K562 (cell line): ENCODE results near the gene GOLGA8K. TPM values are rescaled to one million over a fixed set of nuclear protein-coding genes. Genes with fewer than 3 reads are reported as not detected.
"Not testable (repeated sequence)": the region's sequence is repeated elsewhere in the genome, so short reads cannot be mapped to it uniquely, and the experiment has no call there.

Experiments
- ATAC-seq: fragments of 200-7000 bp; cut with Tn5 transposase; 3 replicates; pipeline ENCODE4 v1.9.1; 2020; ENCODE audit warnings: moderate library complexity
- BruUV-seq: library from RNA; stranded (reverse); fragments of 400-500 nt; replicated peaks from 2 replicates; lab custom pipeline; 2021; lab: Mats Ljungman, UMichigan
- CTCF ChIA-PET: fragments of 300-600 bp; formaldehyde crosslinking; extraction: SDS; loops from one replicate; lab custom pipeline; 2021; ENCODE audit warnings: low intra/inter-chr PET ratio; lab: Yijun Ruan, JAX
- POLR2A ChIA-PET: fragments of 300-600, 350-650 bp; sonication (Branson Sonifier 250); formaldehyde crosslinking; extraction: SDS; loops from one replicate; lab custom pipeline; 2021; ENCODE audit warnings: antibody characterized with exemption, inconsistent platforms; lab: Yijun Ruan, JAX
- DNase-seq, 4 experiments: peaks; one replicate each; pipeline versions ENCODE4 v3.0.0 to v3.0.0-alpha.2; 2011 to 2018; ENCODE audit warnings: low spot score in 3 of 4, mixed read lengths in 3 of 4; ENCODE audit errors: extremely low read depth in 1 of 4
- FAIRE-seq: peaks from 2 replicates; lab custom pipeline; 2011; peaks lifted over from hg19 to GRCh38; lab: Jason Lieb, UNC
- H2AFZ ChIP-seq: 2 replicates; pipeline ENCODE4 v1.6.0; 2011; ENCODE audit warnings: low read depth, low read length, control low read depth, inconsistent platforms
- H3K27ac ChIP-seq: fragments of 200-600 bp; 3 replicates; pipeline ENCODE4 v1.8.0; 2011; ENCODE audit warnings: low read depth, mild to moderate bottlenecking, control low read depth, inconsistent platforms, low read length, moderate library complexity, mixed read lengths; ENCODE audit errors: extremely low read depth
- H3K27me3 ChIP-seq, 2 experiments: fragments of 300-600 bp in 1 of 2; 2 replicates in 1 of 2; 3 replicates in 1 of 2; pipeline versions ENCODE4 v1.6.0 to v1.8.0; 2011; ENCODE audit warnings: inconsistent platforms in 2 of 2, low read length in 2 of 2, mild to moderate bottlenecking in 1 of 2, mixed read lengths in 1 of 2, moderate library complexity in 1 of 2; ENCODE audit not compliant: control insufficient read depth in 2 of 2, insufficient read depth in 2 of 2
- H3K36me3 ChIP-seq: fragments of 300-600 bp; 3 replicates; pipeline ENCODE4 v1.8.0; 2011; ENCODE audit warnings: mild to moderate bottlenecking, low read length, inconsistent platforms; ENCODE audit not compliant: control insufficient read depth, insufficient read depth
- H3K4me1 ChIP-seq, 2 experiments: fragments of 200-600 bp in 1 of 2; replicated peaks in 1 of 2; 2 replicates in 1 of 2; 3 replicates in 1 of 2; pipeline versions ENCODE4 v1.5.1 to v1.8.0; 2011; ENCODE audit warnings: inconsistent platforms in 2 of 2, low read length in 2 of 2, mild to moderate bottlenecking in 1 of 2, mixed read lengths in 1 of 2, moderate library complexity in 1 of 2; ENCODE audit not compliant: control insufficient read depth in 2 of 2, insufficient read depth in 2 of 2
- H3K4me2 ChIP-seq: 2 replicates; pipeline ENCODE4 v1.6.1; 2011; ENCODE audit warnings: low read length, control low read depth, inconsistent platforms, mixed read lengths; ENCODE audit not compliant: insufficient read depth
- H3K4me3 ChIP-seq: fragments of 200-600 bp; sonication (generic), shearing (Covaris generic); 2 replicates; pipeline ENCODE4 v1.5.1; 2016; ENCODE audit warnings: control low read depth, inconsistent platforms
- H3K79me2 ChIP-seq: fragments of 200-600 bp; 3 replicates; pipeline ENCODE4 v1.8.0; 2011; ENCODE audit warnings: low read length, inconsistent platforms; ENCODE audit not compliant: control insufficient read depth, insufficient read depth
- H3K9ac ChIP-seq, 2 experiments: 2 replicates each; pipeline versions ENCODE4 v1.6.0 to v1.6.1; 2011; ENCODE audit warnings: low read depth in 2 of 2, low read length in 2 of 2, control low read depth in 1 of 2, inconsistent platforms in 1 of 2, mild to moderate bottlenecking in 1 of 2, mixed read lengths in 1 of 2; ENCODE audit not compliant: insufficient read depth in 1 of 2
- H3K9me1 ChIP-seq: one replicate; pipeline ENCODE4 v1.6.0; 2011; ENCODE audit warnings: inconsistent platforms, mild to moderate bottlenecking, low read length, moderate library complexity; ENCODE audit not compliant: control insufficient read depth, insufficient read depth
- H3K9me3 ChIP-seq: replicated peaks from 2 replicates; pipeline ENCODE4 v1.5.1; 2011; ENCODE audit warnings: low read depth, low read length, inconsistent platforms; ENCODE audit not compliant: control insufficient read depth, insufficient read depth
- H4K20me1 ChIP-seq: replicated peaks from 2 replicates; pipeline ENCODE4 v1.6.1; 2011; ENCODE audit warnings: low read length, inconsistent platforms, mixed read lengths; ENCODE audit not compliant: control insufficient read depth, insufficient read depth
- WGBS: fragments of 100-300 bp; shearing (Covaris generic); methylation state at CpG from one replicate; pipeline ENCODE4 v1.1.6; 2016; ENCODE audit warnings: low coverage, mixed read lengths; ENCODE audit not compliant: insufficient coverage; ENCODE audit errors: missing lambda C conversion rate; 5-methylcytosine and 5-hydroxymethylcytosine counted together
- in situ Hi-C: fragments of 300-500 bp; cut with MboI; formaldehyde crosslinking; loops from 4 replicates; pipeline ENCODE4 v1.15.0; 2018; ENCODE audit warnings: inconsistent platforms, mixed read lengths
- intact Hi-C: fragments of 100-400 bp; cut with micrococcal nuclease; formaldehyde crosslinking; loops from 2 replicates; pipeline ENCODE4 v1.14.2; 2022
- polyA plus RNA-seq, 8 experiments: library from polyadenylated mRNA; depleted of rRNA in 4 of 8; stranded (reverse) in 5 of 8; unstranded in 3 of 8; fragments of >200 nt; fragmentation: Nextera tagmentation in 2 of 8; fragmentation: Illumina TruSeq in 1 of 8; extraction: Ambion mirVana in 2 of 8; extraction: Trizol in 1 of 8; gene quantifications; 2 replicates each; pipeline versions ENCODE4 v1.2.1 to v1.2.3, GENCODE V29; 2011 to 2014; ENCODE audit warnings: inconsistent platforms in 1 of 8, missing spikeins in 1 of 8
- total RNA-seq, 7 experiments: library from RNA; depleted of rRNA in 6 of 7; stranded (reverse); fragments of >200 nt in 6 of 7; fragmentation: Illumina TruSeq in 2 of 7; extraction: Trizol in 2 of 7; gene quantifications; 2 replicates each; pipeline versions ENCODE4 v1.2.1 to v1.2.3, GENCODE V29; 2011 to 2021; ENCODE audit warnings: low replicate concordance in 1 of 7

Gene GOLGA8K
- total and polyA plus RNA-seq, 9 of the 15 experiments (the other 6 are each of a cell fraction or from before 2014, with no cell fraction given), result 0.32 TPM; not detected in 8

- intact Hi-C loops, POLR2A ChIA-PET, H3K9me1 ChIP-seq, H3K9ac ChIP-seq, FAIRE-seq, H3K4me3 ChIP-seq, CTCF ChIA-PET, H3K4me2 ChIP-seq, H2AFZ ChIP-seq, in situ Hi-C loops, H4K20me1 ChIP-seq, BruUV-seq, H3K79me2 ChIP-seq, DNase-seq, H3K9me3 ChIP-seq, H3K27ac ChIP-seq, H3K36me3 ChIP-seq, H3K27me3 ChIP-seq, ATAC-seq, H3K4me1 ChIP-seq: not testable (repeated sequence)
- WGBS, result no CpG with 5 or more reads among the region's 4 CpGs
Measured at GRCh38 chr15:32427635-32428034, 24.5 kb upstream of the GOLGA8K start.

- H3K27me3 ChIP-seq, in situ Hi-C loops, H3K9me3 ChIP-seq, BruUV-seq, H3K4me2 ChIP-seq, DNase-seq, H3K9me1 ChIP-seq, H3K4me1 ChIP-seq, FAIRE-seq, H4K20me1 ChIP-seq, H3K36me3 ChIP-seq, H3K79me2 ChIP-seq, ATAC-seq, CTCF ChIA-PET, H3K9ac ChIP-seq, H3K27ac ChIP-seq, POLR2A ChIA-PET, H2AFZ ChIP-seq, H3K4me3 ChIP-seq, intact Hi-C loops: not testable (repeated sequence)
- 14% methylated on average over 4 of the region's 4 CpGs for WGBS
Measured at GRCh38 chr15:32426511-32426910, 23.4 kb upstream of the GOLGA8K start.
